ENCODE data around the gene ZNF282. TPM values are rescaled to one million over a fixed set of nuclear protein-coding genes. Genes with fewer than 3 reads are reported as not detected.

Gene ZNF282
- total and polyA plus RNA-seq, 9 of the 15 experiments (the other 6 are each of a cell fraction or from before 2014, with no cell fraction given) = 0.76 to 58.6 (median 17.4) TPM

GRCh38 chr7:149261829-149262617, 66.7 kb downstream of the ZNF282 start, which contains the start of gene ZNF783 (continued):
- TF ChIP-seq, protein P1, sequence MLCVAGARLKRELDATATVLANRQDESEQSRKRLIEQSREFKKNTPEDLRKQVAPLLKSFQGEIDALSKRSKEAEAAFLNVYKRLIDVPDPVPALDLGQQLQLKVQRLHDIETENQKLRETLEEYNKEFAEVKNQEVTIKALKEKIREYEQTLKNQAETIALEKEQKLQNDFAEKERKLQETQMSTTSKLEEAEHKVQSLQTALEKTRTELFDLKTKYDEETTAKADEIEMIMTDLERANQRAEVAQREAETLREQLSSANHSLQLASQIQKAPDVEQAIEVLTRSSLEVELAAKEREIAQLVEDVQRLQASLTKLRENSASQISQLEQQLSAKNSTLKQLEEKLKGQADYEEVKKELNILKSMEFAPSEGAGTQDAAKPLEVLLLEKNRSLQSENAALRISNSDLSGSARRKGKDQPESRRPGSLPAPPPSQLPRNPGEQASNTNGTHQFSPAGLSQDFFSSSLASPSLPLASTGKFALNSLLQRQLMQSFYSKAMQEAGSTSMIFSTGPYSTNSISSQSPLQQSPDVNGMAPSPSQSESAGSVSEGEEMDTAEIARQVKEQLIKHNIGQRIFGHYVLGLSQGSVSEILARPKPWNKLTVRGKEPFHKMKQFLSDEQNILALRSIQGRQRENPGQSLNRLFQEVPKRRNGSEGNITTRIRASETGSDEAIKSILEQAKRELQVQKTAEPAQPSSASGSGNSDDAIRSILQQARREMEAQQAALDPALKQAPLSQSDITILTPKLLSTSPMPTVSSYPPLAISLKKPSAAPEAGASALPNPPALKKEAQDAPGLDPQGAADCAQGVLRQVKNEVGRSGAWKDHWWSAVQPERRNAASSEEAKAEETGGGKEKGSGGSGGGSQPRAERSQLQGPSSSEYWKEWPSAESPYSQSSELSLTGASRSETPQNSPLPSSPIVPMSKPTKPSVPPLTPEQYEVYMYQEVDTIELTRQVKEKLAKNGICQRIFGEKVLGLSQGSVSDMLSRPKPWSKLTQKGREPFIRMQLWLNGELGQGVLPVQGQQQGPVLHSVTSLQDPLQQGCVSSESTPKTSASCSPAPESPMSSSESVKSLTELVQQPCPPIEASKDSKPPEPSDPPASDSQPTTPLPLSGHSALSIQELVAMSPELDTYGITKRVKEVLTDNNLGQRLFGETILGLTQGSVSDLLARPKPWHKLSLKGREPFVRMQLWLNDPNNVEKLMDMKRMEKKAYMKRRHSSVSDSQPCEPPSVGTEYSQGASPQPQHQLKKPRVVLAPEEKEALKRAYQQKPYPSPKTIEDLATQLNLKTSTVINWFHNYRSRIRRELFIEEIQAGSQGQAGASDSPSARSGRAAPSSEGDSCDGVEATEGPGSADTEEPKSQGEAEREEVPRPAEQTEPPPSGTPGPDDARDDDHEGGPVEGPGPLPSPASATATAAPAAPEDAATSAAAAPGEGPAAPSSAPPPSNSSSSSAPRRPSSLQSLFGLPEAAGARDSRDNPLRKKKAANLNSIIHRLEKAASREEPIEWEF (CRISPR knock-in tag; IDR thresholded peaks at IDR 0.05) = no peak
- TF ChIP-seq HNRNPH1 (optimal IDR thresholded peaks at IDR 0.05; ENCODE audit: low read depth, low read length) (no peak), NFXL1 (CRISPR knock-in tag; IDR thresholded peaks at IDR 0.05) (no peak), ETS2 (tag; IDR thresholded peaks at IDR 0.05; ENCODE audit: borderline replicate concordance, poor library complexity, severe bottlenecking) (no peak), HMGXB4 (CRISPR knock-in tag; IDR thresholded peaks at IDR 0.05) (no peak; the same call in 1 of the 2 replicates), NFE2 (IDR thresholded peaks at IDR 0.05; ENCODE audit: low read depth) (no peak), ZNF764 (CRISPR knock-in tag; IDR thresholded peaks at IDR 0.05; ENCODE audit: low read depth) (no peak), POLR2B (IDR thresholded peaks at IDR 0.05; ENCODE audit: low read depth, partially characterized antibody) (no peak), PHTF2 (CRISPR knock-in tag; IDR thresholded peaks at IDR 0.05) (no peak), PTRF (tag; IDR thresholded peaks at IDR 0.05) (no peak), TEAD2 (tag; IDR thresholded peaks at IDR 0.05) (no peak), ZNF398 (CRISPR knock-in tag; IDR thresholded peaks at IDR 0.05) (no peak), ARHGAP35 (IDR thresholded peaks at IDR 0.05; ENCODE audit: partially characterized antibody) (no peak), ZNF3 (CRISPR knock-in tag; IDR thresholded peaks at IDR 0.05) (no peak)
